GM19468 (cell line): Measurements from ENCODE around the gene LCN12.

Source experiments
- ATAC-seq: cut with Tn5 transposase; IDR thresholded peaks from one replicate; pipeline ENCODE4 v1.9.1; 2021; ENCODE audit warnings: mild to moderate bottlenecking, moderate library complexity, moderate number of reproducible peaks; ENCODE audit not compliant: unreplicated experiment; ENCODE audit errors: extremely low read depth

The LCN12 gene

DNA sequence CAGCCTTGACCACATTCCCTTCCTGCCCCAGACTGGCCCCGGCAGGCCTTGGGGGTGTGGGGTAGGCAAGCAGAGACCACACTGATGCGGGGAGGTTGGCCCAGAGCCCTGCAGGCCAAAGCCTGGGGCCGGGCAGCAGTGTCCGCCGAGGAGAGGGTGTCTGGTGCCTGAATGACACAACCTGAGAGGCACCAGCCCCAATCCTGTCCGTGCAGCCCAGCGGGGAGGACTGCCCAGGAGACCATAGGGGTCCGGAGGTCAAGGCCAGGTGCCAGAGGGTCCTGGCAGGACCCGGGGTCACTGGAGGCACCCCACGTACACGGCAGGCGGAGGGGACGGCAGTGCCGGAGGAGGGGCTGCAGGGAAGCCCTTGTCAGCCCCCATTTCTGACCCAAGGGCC, 19.7 kb downstream of the LCN12 start:
- ATAC-seq, result no peak

DNA sequence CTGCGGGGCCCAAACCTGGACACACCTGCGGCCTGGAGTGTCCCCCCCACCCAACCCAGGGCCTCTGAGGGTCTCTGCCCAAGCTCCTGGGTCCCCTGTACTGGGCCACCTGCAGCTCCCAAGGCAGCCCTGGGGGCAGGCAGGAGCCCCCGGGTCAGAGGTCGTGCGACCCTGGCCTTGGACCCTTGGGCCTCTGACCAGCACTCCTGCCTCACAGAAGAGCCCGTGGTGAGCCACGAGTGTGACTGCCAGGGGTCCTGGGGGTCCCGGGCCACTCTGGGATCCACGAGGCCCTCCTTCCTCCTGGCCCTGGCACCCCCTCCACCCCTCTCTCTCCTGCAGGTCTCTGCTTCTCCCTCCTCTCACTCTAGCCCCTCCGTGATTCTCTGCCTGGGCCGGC, 20.3 kb downstream of the LCN12 start:
- ATAC-seq, result no peak

DNA sequence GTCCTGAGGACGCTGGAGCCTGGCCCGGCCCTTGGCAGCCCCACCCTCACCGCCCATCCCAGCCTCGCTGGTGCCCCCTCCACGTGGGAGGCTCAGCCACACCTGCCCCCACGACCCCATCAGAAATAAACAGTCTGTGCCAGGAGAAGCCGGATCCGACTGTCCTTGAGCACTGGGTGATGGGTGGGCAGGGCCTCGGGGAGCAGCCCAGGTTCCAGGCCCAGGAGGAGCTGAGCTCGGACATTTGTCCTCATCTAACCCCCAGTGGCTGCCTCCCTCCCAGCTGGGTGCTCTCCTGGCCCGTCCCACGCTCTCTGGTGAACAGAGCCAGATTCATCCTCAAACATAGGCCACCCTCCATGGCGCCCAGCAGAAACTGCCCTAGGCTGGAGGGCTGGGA, 20.7 kb downstream of the LCN12 start:
- ATAC-seq, result no peak

DNA sequence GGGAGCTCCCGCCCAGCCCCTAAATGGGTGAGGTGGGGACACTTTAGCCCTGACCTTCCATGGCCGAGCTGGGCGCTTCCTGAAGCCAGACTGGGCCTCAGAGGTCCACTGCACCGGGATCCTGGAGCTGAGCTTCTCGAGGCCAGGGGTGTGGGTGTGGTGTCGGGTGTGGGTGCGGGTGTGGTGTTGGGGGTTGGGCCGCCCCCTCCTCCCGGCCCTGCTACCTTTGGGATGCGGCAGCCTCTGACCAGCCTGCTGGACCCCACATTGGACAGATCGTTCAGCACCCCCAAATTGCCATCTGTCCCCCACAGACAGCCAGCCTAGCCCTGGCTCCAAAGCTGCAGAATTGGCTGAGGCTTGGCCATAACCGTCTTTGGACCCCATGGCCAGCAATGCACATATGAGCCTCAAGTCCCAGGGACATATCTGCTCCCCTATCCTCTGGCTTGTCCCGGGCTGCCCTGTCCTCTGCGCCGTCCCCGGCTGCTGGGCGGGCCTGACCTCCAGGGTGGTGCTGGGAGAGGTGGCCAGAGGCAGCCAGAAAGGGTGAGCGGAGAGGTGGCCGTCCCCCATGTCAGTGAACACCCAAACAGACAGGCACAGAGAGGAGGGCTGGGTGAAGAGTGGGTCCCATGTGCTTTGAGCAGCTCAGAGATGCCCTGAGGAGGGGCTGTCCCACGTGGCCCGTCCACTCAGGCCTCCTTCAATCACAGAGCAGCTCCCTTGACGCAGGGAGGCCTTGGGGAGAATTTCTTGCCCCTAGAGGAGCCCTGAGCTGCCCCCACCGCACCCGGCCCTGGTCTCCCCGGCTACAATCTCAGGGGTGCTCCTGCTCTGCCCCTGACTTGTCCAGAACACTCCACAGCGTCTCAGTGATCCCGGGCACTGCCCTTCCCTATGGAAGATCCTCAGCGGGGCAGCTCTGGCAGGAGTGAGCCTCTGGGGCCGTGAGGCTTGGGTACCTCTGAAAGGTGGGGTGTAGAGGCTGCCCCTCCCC, 21.8 kb downstream of the LCN12 start:
- ATAC-seq, result no peak

DNA sequence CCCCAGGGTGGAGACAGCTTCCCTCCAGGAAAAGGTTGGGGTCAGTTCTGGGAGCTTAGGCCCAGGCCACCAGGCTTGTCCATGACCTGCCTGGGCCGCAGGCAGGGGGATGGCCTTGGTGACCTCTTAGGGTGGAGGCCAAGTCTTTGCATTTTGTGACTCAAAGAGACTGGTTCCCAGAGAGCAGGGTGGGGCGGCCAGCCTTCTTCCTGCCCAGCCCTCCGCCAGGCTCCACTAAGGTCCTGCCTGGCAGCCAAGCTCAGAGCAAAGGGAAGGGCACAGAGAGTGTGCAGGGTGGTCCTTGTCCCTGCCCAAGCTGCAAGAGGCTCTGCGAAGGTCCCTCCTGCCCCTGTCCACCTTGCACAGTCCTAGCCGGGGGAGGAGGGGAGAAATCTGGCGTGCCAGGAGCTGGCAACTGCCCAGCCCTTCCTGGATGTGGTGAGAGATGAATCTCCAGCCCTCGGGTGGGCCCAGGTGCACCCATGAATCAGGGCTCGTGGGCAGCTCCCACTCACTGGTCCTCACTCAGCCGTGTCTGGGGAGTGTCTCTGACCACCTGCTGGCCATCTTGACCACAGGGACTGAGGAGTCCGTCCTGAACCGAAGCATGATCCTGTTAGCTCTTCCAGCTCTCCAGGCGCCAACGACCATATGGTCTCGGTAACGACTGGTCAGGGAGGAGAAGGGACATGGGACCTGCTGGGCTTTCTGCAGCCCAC, 22.9 kb downstream of the LCN12 start:
- ATAC-seq, result no peak

DNA sequence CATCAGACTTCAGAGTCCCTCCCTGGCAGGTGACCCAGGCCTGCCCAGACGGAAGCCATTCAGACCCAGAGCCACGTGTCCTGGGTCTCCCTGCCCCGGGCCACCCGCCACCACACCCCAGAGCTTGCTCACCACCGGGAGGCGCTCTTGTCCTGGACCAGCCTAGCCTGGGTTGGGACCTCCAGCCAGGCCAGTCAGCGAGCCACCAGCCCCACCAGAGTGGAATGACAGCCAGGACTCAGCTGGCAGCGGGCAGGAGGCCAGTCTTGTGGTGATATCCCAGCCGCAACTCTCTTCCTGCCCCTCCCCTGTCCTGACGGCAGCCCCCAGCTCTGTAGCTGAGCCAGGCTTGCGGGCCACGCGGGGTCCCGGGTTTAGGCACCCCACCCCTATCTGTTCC, 23.6 kb downstream of the LCN12 start:
- no peak for ATAC-seq

DNA sequence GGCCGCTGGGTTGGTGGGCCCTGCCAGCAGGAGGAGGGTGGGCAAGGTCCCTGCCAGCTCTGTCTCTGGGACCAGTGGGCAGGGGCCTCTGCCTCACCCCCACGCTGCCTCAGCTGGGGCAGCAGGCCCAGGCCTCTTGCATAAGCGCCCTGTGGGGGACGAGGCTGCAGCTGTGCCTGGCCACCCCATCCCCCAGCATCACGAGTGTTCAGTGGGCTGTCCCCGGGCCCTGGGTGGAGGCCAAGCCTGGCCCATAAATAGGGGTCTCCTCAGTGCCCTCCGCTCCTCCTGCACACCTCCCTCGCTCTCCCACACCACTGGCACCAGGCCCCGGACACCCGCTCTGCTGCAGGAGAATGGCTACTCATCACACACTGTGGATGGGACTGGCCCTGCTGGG, 25.1 kb downstream of the LCN12 start, which contains the start of gene PTGDS:
PTGDS (plus strand) TSS at position 282 of the 400 bp plus-strand sequence; CDS start at position 357, 75 bp downstream.
- ATAC-seq, result no peak

DNA sequence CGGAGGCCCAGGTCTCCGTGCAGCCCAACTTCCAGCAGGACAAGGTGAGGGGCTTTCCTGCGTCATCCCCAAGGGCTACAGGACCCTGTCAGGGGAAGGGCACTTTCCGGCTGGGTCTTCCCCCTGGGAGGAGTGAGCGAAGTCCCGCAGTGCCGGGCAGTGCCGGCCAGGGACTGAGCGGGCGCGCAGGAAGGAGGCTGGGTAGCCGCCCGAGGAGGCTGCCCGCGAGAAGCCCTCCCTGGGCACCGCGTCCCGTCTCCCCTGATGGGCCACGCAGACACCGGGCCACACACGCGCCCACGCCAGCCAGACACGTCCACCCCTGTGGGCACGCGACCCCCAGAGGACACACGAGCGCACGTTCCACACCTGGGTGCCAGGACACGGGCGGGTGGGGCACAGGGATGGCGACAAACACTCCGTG, 25.6 kb downstream of the LCN12 start:
- no peak for ATAC-seq

DNA sequence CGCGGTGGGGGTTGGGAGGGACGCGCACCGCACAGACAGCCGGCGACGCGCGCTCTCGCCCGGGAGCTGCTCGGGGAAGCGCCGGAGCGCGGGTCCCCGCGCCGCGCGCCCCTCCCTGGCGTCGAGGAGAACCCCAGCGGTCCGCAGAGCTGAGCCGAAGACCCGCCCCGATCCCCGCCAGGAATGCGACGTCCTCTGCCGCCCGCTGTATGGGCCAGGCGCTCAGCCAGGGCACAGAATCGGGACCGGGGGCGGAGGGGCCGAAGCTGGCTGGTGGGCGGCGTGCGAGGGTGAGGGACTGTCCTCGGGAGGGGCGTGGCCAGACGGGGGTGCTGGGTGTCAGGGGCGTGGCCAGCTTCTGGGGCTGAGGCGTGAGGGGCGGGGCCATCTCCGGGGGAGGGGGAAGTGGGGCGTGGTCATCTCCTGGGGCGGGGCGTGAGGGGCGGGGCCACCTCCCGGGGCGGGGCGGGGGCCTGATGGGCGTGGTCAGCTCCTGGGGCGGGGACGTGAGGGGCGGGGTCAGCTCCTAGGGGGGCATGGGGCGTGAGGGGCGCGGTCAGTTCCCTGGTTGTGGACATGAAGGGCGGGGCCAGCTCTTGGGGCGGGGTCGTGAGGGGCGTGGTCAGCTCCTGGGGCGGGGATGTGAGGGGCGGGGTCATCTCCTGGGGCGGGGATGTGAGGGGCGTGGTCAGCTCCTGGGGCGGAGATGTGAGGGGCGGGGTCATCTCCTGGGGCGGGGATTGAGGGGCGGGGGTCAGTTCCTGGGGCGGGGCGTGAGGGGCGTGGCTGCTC, 26.2 kb downstream of the LCN12 start:
- ATAC-seq, result no peak

DNA sequence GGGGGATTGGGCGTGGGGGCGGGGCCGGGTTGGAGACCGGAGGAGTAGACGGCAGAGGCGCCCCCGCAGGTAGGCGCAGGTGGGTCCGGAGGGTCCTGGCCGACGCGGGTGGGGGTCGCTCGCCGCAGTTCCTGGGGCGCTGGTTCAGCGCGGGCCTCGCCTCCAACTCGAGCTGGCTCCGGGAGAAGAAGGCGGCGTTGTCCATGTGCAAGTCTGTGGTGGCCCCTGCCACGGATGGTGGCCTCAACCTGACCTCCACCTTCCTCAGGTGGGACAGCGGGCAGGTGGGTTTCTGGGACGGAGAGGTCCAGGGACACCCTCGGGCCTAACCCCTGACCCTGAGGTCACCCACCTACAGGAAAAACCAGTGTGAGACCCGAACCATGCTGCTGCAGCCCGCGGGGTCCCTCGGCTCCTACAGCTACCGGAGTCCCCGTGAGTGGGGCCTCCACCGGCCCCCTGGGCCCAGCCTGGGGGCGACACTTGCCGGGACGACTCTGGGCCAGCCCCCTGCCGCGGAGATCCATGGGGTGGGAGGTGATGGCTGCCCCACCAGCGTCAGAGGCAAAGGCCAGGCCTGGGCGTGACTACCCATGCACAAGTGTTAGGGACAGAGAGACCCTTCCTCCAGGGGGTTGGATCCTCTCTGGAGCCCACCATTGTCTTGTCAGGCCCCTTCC, 26.9 kb downstream of the LCN12 start:
- ATAC-seq, result no peak

DNA sequence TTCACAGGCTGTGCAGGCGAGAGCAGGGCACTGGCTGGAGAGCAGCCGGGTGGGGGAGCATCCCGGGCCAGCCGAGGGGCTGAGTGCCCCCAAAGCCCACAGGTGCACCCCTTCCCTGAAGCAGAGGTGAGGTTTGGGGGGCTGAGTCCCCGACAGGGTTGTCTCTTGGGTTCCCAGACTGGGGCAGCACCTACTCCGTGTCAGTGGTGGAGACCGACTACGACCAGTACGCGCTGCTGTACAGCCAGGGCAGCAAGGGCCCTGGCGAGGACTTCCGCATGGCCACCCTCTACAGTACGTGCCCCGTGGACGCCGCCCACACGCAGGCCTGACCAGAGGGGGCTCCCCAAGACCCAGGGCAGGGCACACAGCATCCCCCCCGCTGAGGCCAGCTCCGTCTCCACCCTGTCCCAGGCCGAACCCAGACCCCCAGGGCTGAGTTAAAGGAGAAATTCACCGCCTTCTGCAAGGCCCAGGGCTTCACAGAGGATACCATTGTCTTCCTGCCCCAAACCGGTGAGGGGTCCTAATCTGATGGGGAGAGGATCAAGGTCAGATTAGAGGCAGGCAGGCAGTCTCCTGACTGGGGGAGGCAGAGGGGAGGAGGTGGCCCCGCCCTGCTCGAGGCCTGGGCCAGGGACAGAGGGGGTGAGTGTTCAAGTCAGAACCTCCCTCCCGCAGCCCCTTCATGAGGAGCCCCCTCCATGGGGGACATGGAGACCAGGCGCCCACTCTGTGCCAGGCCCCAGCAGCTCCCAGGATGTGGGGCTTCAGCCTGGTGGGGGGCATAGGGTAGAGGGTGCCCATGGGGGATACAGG, 27.9 kb downstream of the LCN12 start:
- no peak for ATAC-seq

DNA sequence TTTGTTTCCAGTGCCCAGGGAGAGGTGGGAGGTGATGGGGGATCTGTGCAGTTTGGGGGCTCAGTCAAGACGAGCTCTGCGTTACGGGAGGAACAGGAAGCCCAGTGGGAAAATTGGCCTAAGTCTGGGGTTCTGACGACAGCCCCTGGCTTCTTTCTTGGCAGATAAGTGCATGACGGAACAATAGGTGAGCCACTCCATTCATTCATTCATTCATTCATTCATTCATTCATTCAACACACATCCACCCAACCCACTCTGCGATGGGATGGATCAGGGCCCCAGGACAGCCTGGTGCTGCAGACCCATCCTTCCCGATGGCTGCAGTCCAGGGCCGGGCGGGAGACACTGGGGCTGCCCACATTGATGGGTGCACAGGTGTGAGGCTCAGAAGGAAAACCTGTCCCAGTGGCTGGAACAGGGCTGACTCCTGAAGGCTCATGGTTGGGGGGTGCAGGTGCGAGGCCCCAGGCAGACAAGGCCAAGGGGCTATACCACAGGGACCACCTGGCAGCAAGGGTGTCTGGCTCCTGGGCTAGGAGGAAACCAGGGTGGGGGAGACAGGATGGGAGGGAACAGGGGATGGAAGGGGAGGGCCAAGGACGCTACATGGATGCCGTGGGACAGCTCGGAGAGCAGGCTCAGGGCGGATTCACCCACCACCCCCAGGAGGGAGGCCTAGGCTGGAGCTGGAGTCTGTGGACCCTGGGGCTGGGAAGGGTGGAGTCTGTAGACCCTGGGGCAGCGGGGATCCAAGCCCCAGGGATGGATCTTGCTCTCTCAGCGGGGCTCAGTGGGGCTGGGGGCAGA, 28.8 kb downstream of the LCN12 start:
- ATAC-seq, result no peak

DNA sequence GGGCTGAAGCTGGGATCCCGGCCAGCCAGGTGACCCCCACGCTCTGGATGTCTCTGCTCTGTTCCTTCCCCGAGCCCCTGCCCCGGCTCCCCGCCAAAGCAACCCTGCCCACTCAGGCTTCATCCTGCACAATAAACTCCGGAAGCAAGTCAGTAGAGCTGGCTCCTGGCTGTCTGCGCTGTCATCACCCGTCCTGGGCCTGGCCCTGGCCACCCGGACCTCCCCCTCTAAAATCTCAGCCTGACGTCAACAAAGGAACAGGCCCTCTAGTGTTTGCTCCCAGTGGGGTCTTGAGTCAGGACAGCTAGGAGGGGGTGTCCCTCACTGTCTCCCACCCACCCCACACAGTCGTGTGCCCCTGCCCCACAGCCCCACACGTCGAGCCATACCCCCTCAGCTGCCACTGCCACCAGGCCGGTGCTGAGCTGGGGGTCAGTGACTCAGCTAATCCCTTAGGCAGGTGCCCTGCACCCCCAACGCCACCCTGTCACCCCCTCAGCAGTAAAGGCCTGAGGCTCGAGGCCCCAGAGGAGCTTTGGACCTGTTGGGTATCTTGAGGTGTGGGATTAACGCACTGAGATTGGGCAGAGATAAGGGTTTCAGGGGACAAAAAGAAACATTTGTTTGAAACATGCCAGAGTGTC, 29.6 kb downstream of the LCN12 start:
- ATAC-seq, result no peak

DNA sequence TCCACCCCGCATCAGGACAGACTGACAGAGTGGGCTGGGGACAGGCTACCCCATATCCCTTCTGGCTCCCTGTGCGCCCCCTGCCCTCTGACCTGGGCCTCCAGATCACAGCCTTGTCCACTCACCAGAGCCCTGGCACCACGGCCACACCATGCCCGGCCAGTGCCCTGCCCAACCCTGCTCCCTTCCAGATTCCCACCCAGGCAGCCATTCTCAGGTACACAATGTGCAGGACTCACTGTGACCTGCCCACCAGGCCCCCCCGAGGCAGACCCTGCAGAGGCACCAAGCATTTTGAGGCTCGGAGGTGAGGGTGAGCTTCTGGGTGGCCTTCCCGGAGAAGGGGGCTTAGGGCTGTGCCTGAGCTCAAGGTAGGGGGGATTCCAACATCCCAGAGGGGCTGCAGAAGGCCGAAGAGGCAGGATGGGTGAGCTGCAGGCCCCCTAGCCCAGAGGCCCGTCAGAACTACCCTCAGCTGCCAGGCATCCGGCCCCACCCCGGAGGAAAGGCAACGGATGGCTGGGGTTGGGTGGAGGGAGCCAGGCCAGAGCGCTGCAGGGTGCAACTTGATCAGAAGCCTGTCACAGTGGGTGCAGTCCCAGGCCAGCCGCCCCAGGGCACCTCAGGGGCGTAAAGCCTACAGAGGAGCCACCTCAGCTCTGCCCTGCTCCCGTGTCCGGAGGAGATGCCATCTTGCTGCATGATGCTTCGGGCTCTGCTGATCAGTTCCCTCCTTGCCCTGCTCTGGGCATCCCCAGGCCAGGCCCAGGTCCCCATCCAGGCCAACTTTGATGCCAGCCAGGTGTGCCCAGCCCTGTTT, 30.4 kb downstream of the LCN12 start, which contains the start of gene LCNL1:
LCNL1 (plus strand) TSS at position 762 of the 820 bp plus-strand sequence. CDS start 594 bp downstream, outside the sequence.
- no peak for ATAC-seq

DNA sequence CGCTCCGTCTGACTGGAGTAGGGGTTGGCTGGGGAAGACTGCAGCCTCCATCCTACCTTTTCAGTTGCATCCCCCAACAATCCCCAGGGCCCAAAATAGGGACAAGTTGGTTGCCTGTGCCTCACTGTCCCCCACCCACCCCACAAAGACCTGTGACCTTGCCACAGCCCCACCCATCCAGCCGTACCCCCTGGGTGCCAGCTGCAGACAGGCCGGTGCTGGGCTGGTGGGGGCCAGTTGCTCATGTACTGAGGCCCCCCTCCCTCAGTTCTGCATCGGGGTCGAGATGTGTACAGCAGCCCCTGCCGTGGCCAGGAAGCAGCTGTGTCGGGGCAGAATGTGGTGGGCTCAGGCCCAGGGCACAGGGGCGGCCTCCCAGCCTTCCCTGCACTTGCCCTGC, 31.1 kb downstream of the LCN12 start:
- ATAC-seq, result no peak

DNA sequence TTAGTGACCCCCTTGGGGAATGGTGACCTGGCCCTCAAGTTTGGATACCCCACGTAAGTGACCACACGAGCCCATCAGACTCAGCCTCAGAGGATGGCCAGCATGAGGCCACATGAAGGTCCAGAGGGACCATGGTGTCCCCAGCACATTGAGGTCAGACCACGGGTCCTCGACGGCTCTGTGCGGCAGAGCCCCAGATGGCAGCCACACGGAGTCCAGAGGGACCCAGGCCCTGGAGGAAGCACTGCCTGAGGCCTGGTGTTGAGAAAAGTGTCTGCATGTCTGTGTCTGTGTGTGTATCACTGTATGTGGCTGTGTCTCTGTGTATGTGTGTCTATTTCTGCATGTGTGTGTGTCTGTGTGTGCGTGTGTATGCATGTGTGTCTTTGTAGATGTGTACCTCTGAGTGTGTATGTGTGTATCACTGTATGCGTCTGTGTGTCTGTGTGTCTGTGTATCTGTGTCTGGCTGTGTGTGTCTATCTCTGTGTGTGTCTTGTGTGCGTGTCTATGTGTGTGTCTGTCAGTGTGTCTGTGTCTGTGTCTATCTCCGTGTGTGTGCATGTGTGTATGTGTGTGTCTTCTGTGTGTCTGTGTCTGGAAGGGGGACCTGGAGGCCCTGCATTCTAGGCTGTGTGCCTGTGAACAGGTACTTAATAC, 31.7 kb downstream of the LCN12 start:
- no peak for ATAC-seq
